Activated CD4-positive, alpha-beta memory T cell treated with anti-CD3 and anti-CD28 coated beads, Interleukin-2, amount 10 ng/mL, durations not matched to agents 7 days and 5 days (primary cell): Measurements from ENCODE around the gene ENO2. TPM values are rescaled to one million over a fixed set of nuclear protein-coding genes. Genes with fewer than 3 reads are reported as not detected.
A peak's percentile ranks its signal among the peaks of the same experiment; 100 is the strongest.

Experiments
- CTCF ChIA-PET: fragments of 350-600 bp; sonication (Branson Sonifier 250); formaldehyde crosslinking; loops from one replicate; lab custom pipeline; 2021; ENCODE audit warnings: antibody characterized with exemption, inconsistent platforms; lab: Charles Lee
- POLR2A ChIA-PET: fragments of 350-600 bp; sonication (Branson Sonifier 250); formaldehyde crosslinking; loops from one replicate; lab custom pipeline; 2021; ENCODE audit warnings: antibody characterized with exemption; lab: Charles Lee
- DNase-seq: peaks from one replicate; pipeline ENCODE4 v3.0.0-alpha.2; 2020
- H3K27ac Mint-ChIP-seq: one replicate; pipeline ENCODE4 v1.8.0; 2021; ENCODE audit warnings: mild to moderate bottlenecking, mixed read lengths
- H3K27me3 Mint-ChIP-seq: one replicate; pipeline ENCODE4 v1.8.0; 2021; ENCODE audit warnings: mixed read lengths
- H3K36me3 Mint-ChIP-seq: one replicate; pipeline ENCODE4 v1.8.0; 2021; ENCODE audit warnings: low read depth, mixed read lengths
- H3K4me1 Mint-ChIP-seq: one replicate; pipeline ENCODE4 v1.8.0; 2021; ENCODE audit warnings: mixed read lengths
- H3K4me3 Mint-ChIP-seq: one replicate; pipeline ENCODE4 v1.8.0; 2021; ENCODE audit warnings: mild to moderate bottlenecking, mixed read lengths
- H3K9me3 Mint-ChIP-seq: one replicate; pipeline ENCODE4 v1.8.0; 2021; ENCODE audit warnings: mixed read lengths
- total RNA-seq, 2 experiments: library from RNA; stranded (reverse); gene quantifications; one replicate each; pipeline ENCODE4 v1.2.3, GENCODE V29; 2021

The ENO2 gene
- total RNA-seq, 2 experiments from 2014 or later: 206 to 207 TPM

- Mint-ChIP-seq H3K9me3 (no peaks in the 10 kb centered on the region), H3K4me1 (peaks cover 71% of the 10 kb centered on the region), H3K27me3 (no peaks in the 10 kb centered on the region), H3K4me3 (no peak overlapping the region), H3K27ac (peak overlapping the region; percentile 40), H3K36me3 (peaks cover 57% of the 10 kb centered on the region)
- DNase-seq: no peak
- CTCF ChIA-PET: interaction anchor here (0.5 to 2.7 kb wide), 8 partner anchors 8 to 145 kb away, joined by 3 to 42 read pairs (median 6); partner anchors contain the start of genes C12orf57, C1RL, PTPN6 and RNU7-1
- POLR2A ChIA-PET: interaction anchor here (2.0 to 4.2 kb wide), 6 partner anchors 10 to 140 kb away, joined by 7 to 118 read pairs (median 24); partner anchors contain the start of genes C12orf57, PTPN6 and RNU7-1
These were observed 53.3 kb downstream of the ENO2 start for GRCh38 chr12:6967651-6968100.

GRCh38 chr12:6968426-6968825, 54.0 kb downstream of the ENO2 start:
- Mint-ChIP-seq H3K9me3 (no peaks in the 10 kb centered on the region), H3K36me3 (peaks cover 61% of the 10 kb centered on the region), H3K4me1 (peaks cover 73% of the 10 kb centered on the region), H3K27ac (peak overlapping the region; percentile 100), H3K4me3 (peak overlapping the region; percentile 100), H3K27me3 (no peaks in the 10 kb centered on the region)
- ChIA-PET POLR2A (interaction anchor here (1.0 to 4.2 kb wide), 10 partner anchors 11 to 179 kb away, joined by 3 to 118 read pairs (median 12); partner anchors contain the start of genes C12orf57, CD4, LPCAT3 and PTPN6), CTCF (interaction anchor here (0.9 to 2.7 kb wide), 11 partner anchors 9 to 144 kb away, joined by 3 to 42 read pairs (median 7); partner anchors contain the start of genes C12orf57, C1RL, PTPN6 and RNU7-1)
- DNase-seq: no peak

DNA sequence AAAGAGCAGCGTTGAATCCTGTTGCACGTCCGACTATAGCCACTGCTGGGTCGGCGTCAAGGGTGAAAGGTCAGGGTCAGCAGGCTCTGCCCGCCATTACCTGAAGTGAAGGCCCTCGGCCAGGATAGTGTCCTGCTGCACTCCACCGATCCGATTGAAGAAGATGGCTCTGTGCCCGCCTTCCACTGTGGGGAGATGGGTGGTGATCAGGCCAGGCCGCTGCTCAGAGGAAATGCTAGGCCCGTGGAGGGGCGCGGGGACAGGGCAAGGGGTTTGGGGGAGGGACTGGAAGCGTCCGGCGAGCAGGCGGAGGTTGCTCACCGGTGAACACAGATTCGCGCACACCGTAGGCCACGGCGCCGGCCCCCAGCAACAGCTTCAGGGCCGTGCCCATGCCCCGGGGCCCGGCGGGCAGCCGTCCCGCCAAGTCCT, 55.7 kb downstream of the ENO2 start:
- ChIA-PET POLR2A (interaction anchor here (0.8 to 4.2 kb wide), 10 partner anchors 9 to 138 kb away, joined by 3 to 118 read pairs (median 6); partner anchors contain the start of genes C12orf57, PTPN6 and RNU7-1), CTCF (interaction anchor here (0.8 to 2.7 kb wide), 4 partner anchors 9 to 32 kb away, joined by 3 to 11 read pairs (median 7); partner anchors contain the start of gene PTPN6)
- H3K9me3 Mint-ChIP-seq: no peaks in the 10 kb centered on the region
- no peak for DNase-seq
- peak overlapping the region; percentile 100 for H3K4me3 Mint-ChIP-seq
- peaks cover 70% of the 10 kb centered on the region for H3K4me1 Mint-ChIP-seq
- H3K27me3 Mint-ChIP-seq: no peaks in the 10 kb centered on the region
- H3K27ac Mint-ChIP-seq: peak overlapping the region; percentile 100
- peaks cover 70% of the 10 kb centered on the region for H3K36me3 Mint-ChIP-seq

Other genes starting within 250 kb of the ENO2 start
- gene ZNF384, start 225.2 kb upstream of the ENO2 start, total RNA-seq: 10 to 100 TPM; 69.5 to 78.1 TPM
- gene PIANP, start 213.8 kb upstream of the ENO2 start, total RNA-seq: not detected
- 10 to 100 TPM; 28.4 to 29.0 TPM for gene COPS7A, start 190.5 kb upstream of the ENO2 start, total RNA-seq
- gene MLF2, start 161.4 kb upstream of the ENO2 start, total RNA-seq: 100 to 1,000 TPM; 101 to 108 TPM
- gene PTMS, start 148.2 kb upstream of the ENO2 start, total RNA-seq: 10 to 100 TPM; 47.0 to 49.6 TPM
- gene LAG3, start 142.1 kb upstream of the ENO2 start, total RNA-seq: 10 to 100 TPM; 91.9 TPM
- gene CD4, start 125.1 kb upstream of the ENO2 start, total RNA-seq: 100 to 1,000 TPM; 324 to 327 TPM
- not detected for gene GPR162, start 92.8 kb upstream of the ENO2 start, total RNA-seq
- gene P3H3, start 86.2 kb upstream of the ENO2 start, total RNA-seq: under 1 TPM; 0.18 to 0.68 TPM
- not detected for gene GNB3, start 73.7 kb upstream of the ENO2 start, total RNA-seq
- gene CDCA3, start 63.3 kb upstream of the ENO2 start, total RNA-seq: 100 to 1,000 TPM in 1 of 2 experiments, 10 to 100 TPM in 1; 96.5 to 101 TPM
- gene USP5, start 62.4 kb upstream of the ENO2 start, total RNA-seq: 100 to 1,000 TPM in 1 of 2 experiments, 10 to 100 TPM in 1; 91.4 to 109 TPM
- 1,000 to 10,000 TPM; 1,228 to 1,253 TPM for gene TPI1, start 47.0 kb upstream of the ENO2 start, total RNA-seq
- 10 to 100 TPM; 11.1 to 11.2 TPM for gene SPSB2, start 41.3 kb upstream of the ENO2 start, total RNA-seq
- 1 to 10 TPM; 5.7 to 6.1 TPM for gene LRRC23, start 9.8 kb upstream of the ENO2 start, total RNA-seq
- 10 to 100 TPM; 33.9 to 34.6 TPM for gene ATN1, start 13.4 kb downstream of the ENO2 start, total RNA-seq
- gene RNU7-1, start 29.2 kb downstream of the ENO2 start, total RNA-seq: not detected
- gene C12orf57, start 29.4 kb downstream of the ENO2 start, total RNA-seq: 100 to 1,000 TPM; 141 TPM
- gene PTPN6, start 36.8 kb downstream of the ENO2 start, total RNA-seq: 100 to 1,000 TPM; 295 to 299 TPM
- 100 to 1,000 TPM; 194 to 196 TPM for gene PHB2, start 56.1 kb downstream of the ENO2 start, total RNA-seq
- gene EMG1, start 56.3 kb downstream of the ENO2 start, total RNA-seq: 10 to 100 TPM; 39.4 to 50.2 TPM
- 10 to 100 TPM; 34.6 to 37.0 TPM for gene LPCAT3, start 103.9 kb downstream of the ENO2 start, total RNA-seq
- 1 to 10 TPM; 1.7 TPM for gene C1S, start 146.1 kb downstream of the ENO2 start, total RNA-seq
- 1 to 10 TPM; 2.7 to 3.8 TPM for gene C1R, start 177.9 kb downstream of the ENO2 start, total RNA-seq
- gene C1RL, start 194.6 kb downstream of the ENO2 start, total RNA-seq: 10 to 100 TPM; 26.5 to 28.8 TPM
- gene RBP5, start 214.3 kb downstream of the ENO2 start, total RNA-seq: 1 to 10 TPM in 1 of 2 experiments, under 1 TPM in 1; 0.86 to 1.8 TPM
- gene CLSTN3, start 215.8 kb downstream of the ENO2 start, total RNA-seq: 100 to 1,000 TPM; 148 to 152 TPM